Glutamatergic neuron (in vitro differentiated cells): ENCODE measurements around the gene TFPT. TPM values are rescaled to one million over a fixed set of nuclear protein-coding genes. Genes with fewer than 3 reads are reported as not detected.

Experiments used
- DNase-seq: peaks from one replicate; pipeline ENCODE4 v3.0.0; 2022
- H3K27ac Mint-ChIP-seq: one replicate; pipeline ENCODE4 v1.8.0; 2020; ENCODE audit warnings: mild to moderate bottlenecking, mixed read lengths, inconsistent platforms; ENCODE audit not compliant: unreplicated experiment
- H3K27me3 Mint-ChIP-seq: one replicate; pipeline ENCODE4 v1.8.0; 2020; ENCODE audit warnings: mild to moderate bottlenecking, moderate library complexity, mixed read lengths, inconsistent platforms; ENCODE audit not compliant: unreplicated experiment
- H3K36me3 Mint-ChIP-seq: one replicate; pipeline ENCODE4 v1.8.0; 2020; ENCODE audit warnings: mild to moderate bottlenecking, mixed read lengths, inconsistent platforms; ENCODE audit not compliant: unreplicated experiment
- H3K4me1 Mint-ChIP-seq: one replicate; pipeline ENCODE4 v1.8.0; 2020; ENCODE audit warnings: mild to moderate bottlenecking, low read depth, mixed read lengths, inconsistent platforms; ENCODE audit not compliant: unreplicated experiment
- H3K4me3 Mint-ChIP-seq: one replicate; pipeline ENCODE4 v1.8.0; 2020; ENCODE audit warnings: mild to moderate bottlenecking, mixed read lengths, inconsistent platforms; ENCODE audit not compliant: unreplicated experiment
- H3K9me3 Mint-ChIP-seq: one replicate; pipeline ENCODE4 v1.8.0; 2020; ENCODE audit warnings: mild to moderate bottlenecking, moderate library complexity, mixed read lengths, inconsistent platforms; ENCODE audit not compliant: unreplicated experiment
- total RNA-seq: library from RNA; stranded (reverse); fragmentation: NEBNext Ultra II Directional; extraction: Animal tissue kit (Norgen Biotek cat#: 25700); gene quantifications from one replicate; pipeline ENCODE4 v1.2.1, GENCODE V29; 2021; ENCODE audit not compliant: unreplicated experiment
- TF ChIP-seq, protein P1 (sequence below): fragments of 200-600 bp; sonication (generic); IDR thresholded peaks from one replicate; pipeline ENCODE4 v1.5.0; 2021; ENCODE audit not compliant: partially characterized antibody, unreplicated experiment

TFPT gene
- total RNA-seq, 1 donor from 2014 or later: 21.9 TPM

DNA sequence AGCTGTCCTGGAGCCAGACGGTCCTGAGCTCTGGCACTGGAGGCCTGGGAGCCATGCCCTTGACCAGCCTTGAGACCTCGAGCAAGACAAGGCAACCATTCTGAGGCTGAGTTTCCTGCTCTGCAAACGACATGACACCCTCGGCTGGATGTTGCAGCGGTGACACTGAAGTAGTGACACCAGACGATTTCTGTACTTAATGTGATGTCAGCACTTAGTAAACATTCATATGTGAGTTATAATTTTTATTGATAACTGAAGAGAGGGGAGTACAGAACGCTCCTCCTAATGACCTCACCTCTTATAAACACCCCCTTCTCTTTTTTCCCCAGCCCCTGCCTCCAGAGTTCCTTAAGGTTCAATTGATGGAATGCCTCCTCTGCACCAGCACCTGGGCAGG lies 7.0 kb downstream of the TFPT start:
- H3K4me1 Mint-ChIP-seq: peaks cover 1% of the 10 kb centered on the region
- no peak for DNase-seq
- peaks cover 7% of the 10 kb centered on the region for H3K9me3 Mint-ChIP-seq
- peaks cover 2% of the 10 kb centered on the region for H3K27me3 Mint-ChIP-seq
- H3K4me3 Mint-ChIP-seq: no peak overlapping the region
- TF ChIP-seq, protein P1, sequence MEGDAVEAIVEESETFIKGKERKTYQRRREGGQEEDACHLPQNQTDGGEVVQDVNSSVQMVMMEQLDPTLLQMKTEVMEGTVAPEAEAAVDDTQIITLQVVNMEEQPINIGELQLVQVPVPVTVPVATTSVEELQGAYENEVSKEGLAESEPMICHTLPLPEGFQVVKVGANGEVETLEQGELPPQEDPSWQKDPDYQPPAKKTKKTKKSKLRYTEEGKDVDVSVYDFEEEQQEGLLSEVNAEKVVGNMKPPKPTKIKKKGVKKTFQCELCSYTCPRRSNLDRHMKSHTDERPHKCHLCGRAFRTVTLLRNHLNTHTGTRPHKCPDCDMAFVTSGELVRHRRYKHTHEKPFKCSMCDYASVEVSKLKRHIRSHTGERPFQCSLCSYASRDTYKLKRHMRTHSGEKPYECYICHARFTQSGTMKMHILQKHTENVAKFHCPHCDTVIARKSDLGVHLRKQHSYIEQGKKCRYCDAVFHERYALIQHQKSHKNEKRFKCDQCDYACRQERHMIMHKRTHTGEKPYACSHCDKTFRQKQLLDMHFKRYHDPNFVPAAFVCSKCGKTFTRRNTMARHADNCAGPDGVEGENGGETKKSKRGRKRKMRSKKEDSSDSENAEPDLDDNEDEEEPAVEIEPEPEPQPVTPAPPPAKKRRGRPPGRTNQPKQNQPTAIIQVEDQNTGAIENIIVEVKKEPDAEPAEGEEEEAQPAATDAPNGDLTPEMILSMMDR: no peak
- no peak overlapping the region for H3K27ac Mint-ChIP-seq
- H3K36me3 Mint-ChIP-seq: peaks cover 3% of the 10 kb centered on the region

DNA sequence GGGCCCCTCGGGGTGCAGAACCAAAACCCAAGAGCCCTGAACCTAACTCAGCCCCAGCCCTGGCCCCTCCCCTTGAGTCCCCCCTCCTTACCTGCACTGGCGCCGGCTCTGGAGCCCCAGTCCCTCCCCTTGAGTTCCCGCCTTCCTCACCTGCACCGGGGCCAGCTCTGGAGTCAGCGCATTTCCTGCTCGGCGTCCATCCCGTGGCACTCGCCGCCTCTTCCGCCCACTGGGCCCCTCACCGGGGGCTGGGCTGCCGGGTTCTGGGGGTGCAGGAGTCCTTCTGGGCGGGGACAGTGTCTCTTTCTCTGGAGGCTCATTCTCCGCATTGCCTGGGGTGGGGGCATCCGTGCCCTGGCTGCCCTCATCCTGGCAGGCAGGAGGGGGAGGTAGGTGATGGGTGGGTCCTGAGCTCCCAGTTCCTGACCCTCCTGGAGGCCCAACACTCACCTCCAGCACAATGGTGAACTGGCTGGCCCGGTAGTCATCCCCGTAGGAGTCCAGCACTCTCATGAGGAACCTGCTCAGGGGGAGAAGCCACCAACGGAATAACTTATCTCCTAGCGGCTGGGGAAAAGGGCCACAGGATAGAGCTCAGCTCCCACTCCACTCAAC lies 7.5 kb downstream of the TFPT start:
- Mint-ChIP-seq H3K27ac (no peak overlapping the region), H3K4me3 (no peak overlapping the region), H3K27me3 (peaks cover 4% of the 10 kb centered on the region), H3K9me3 (peaks cover 8% of the 10 kb centered on the region), H3K4me1 (peaks cover 2% of the 10 kb centered on the region), H3K36me3 (peaks cover 3% of the 10 kb centered on the region)
- DNase-seq: no peak
- TF ChIP-seq, protein P1: no peak

DNA sequence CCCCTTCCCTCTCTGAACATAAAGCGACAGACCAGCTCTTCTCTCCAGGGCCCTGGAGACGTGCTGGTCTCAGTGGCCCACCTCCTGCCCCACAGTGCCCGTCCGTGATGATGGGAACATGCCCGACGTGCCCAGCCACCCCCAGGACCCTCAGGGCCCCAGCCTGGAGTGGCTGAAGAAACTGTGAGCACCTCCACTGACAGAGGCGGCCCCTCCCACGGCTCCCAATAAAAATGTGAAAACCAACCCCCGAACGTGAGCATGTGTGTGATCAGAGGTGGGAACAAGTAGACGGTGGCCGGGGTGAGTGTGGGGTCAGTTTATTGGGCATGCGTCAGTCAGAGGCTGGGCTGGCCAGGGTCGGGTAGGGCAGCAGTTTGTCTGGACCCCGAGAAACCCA lies 8.7 kb downstream of the TFPT start:
- Mint-ChIP-seq H3K4me3 (no peak overlapping the region), H3K27me3 (peaks cover 6% of the 10 kb centered on the region), H3K4me1 (peaks cover 2% of the 10 kb centered on the region), H3K36me3 (peaks cover 3% of the 10 kb centered on the region), H3K9me3 (peaks cover 8% of the 10 kb centered on the region), H3K27ac (no peak overlapping the region)
- DNase-seq: no peak
- TF ChIP-seq, protein P1: no peak

DNA sequence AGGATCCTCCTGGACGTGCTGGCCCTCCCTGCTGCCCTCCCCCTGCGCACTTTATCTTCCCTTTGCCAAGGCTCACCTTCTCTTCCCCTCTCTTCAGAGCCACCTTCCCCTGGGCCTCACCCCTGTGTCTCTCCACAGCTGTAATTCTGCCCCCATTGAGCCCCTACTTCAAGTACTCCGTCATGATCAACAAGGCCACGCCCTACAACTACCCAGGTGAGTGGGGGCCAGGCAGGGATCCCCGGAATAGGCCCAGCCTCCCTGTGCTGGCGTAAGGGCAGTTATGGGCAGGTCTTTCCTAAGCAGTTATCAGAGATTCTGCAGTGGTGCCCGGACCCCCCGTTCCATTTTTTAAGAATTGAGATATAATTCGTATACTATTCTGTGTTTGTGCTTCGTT lies 9.7 kb downstream of the TFPT start:
- H3K27me3 Mint-ChIP-seq: peaks cover 6% of the 10 kb centered on the region
- peaks cover 2% of the 10 kb centered on the region for H3K4me1 Mint-ChIP-seq
- no peak overlapping the region for H3K27ac Mint-ChIP-seq
- peaks cover 2% of the 10 kb centered on the region for H3K36me3 Mint-ChIP-seq
- no peak overlapping the region for H3K4me3 Mint-ChIP-seq
- TF ChIP-seq, protein P1: no peak
- peaks cover 8% of the 10 kb centered on the region for H3K9me3 Mint-ChIP-seq
- no peak for DNase-seq

DNA sequence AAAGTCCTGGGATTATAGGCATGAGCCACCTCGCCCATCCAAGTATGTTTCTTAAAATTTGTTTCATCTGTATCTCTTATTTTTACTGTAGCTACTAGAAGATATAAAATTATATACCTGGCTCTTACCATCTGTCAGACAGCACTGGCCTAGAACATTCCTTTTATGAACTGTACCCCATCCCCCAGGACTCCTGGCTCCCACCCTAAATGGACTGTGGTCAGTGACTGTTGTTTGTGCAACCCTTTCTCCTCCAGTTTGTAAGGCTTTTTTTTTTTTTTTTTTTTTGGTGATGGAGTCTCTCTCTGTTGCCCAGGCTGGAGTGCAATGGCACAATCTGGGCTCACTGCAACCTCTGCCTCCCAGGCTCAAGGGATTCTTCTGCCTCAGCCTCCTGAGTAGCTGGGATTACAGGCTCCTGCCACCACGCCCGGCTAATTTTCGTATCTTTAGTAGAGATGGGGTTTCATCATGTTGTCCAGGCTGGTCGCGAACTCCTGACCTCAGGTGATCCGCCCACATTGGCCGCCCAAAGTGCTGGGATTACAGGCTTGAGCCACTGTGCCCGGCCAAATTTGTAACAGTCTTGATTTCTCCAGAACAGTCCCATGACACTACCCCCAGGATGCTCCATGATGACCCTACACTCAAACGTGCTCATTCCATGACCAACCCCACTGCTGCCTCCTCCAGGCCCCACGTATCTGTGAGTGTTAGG lies 10.3 kb downstream of the TFPT start:
- no peak for DNase-seq
- Mint-ChIP-seq H3K9me3 (peaks cover 6% of the 10 kb centered on the region), H3K4me3 (peak overlapping the region; percentile 28), H3K4me1 (peaks cover 2% of the 10 kb centered on the region), H3K36me3 (no peaks in the 10 kb centered on the region), H3K27me3 (peaks cover 4% of the 10 kb centered on the region), H3K27ac (no peak overlapping the region)
- TF ChIP-seq, protein P1: no peak
